Lower lobe of right lung (tissue), 2 donors: Measurements from ENCODE around the gene CRACR2A. TPM values are rescaled to one million over a fixed set of nuclear protein-coding genes. Genes with fewer than 3 reads are reported as not detected.

Source experiments
- ATAC-seq, 2 donors: fragments of 200-7000 bp; cut with Tn5 transposase; one replicate each; pipeline ENCODE4 v1.9.1; 2020 to 2022; ENCODE audit warnings: mild to moderate bottlenecking in 2 of 2, moderate library complexity in 2 of 2
- DNase-seq: peaks from one replicate; pipeline ENCODE4 v3.0.0-alpha.2; 2020
- H3K27ac ChIP-seq: fragments of 200-600 bp; one replicate; pipeline ENCODE4 v1.8.0; 2022
- H3K27me3 ChIP-seq: fragments of 200-600 bp; one replicate; pipeline ENCODE4 v1.8.0; 2022; ENCODE audit warnings: low read depth
- H3K36me3 ChIP-seq: fragments of 200-600 bp; one replicate; pipeline ENCODE4 v1.8.0; 2022; ENCODE audit warnings: mild to moderate bottlenecking
- H3K4me1 ChIP-seq: fragments of 200-600 bp; one replicate; pipeline ENCODE4 v1.8.0; 2022
- H3K4me3 ChIP-seq: fragments of 200-600 bp; one replicate; pipeline ENCODE4 v1.8.0; 2022; ENCODE audit warnings: mild to moderate bottlenecking
- H3K9me3 ChIP-seq: fragments of 200-600 bp; one replicate; pipeline ENCODE4 v1.8.0; 2022
- intact Hi-C: fragments of 100-400 bp; cut with DNase I; formaldehyde crosslinking; loops from one replicate; pipeline ENCODE4 v1.11.0; 2022
- total RNA-seq: library from RNA; stranded (reverse); fragmentation: NEBNext Ultra II Directional; extraction: Animal tissue kit (Norgen Biotek cat#: 25700); gene quantifications from one replicate; pipeline ENCODE4 v1.2.1, GENCODE V29; 2021
- TF ChIP-seq, protein P1 (sequence below): fragments of 200-600 bp; IDR thresholded peaks from one replicate; pipeline ENCODE4 v1.8.0; 2022; ENCODE audit warnings: antibody characterized with exemption, mild to moderate bottlenecking
- donor health status: DM: no; HTN: yes; CAD: no; lungs with severe emphysema.

The CRACR2A gene
- total RNA-seq, 1 donor from 2014 or later, result 7.9 TPM

DNA sequence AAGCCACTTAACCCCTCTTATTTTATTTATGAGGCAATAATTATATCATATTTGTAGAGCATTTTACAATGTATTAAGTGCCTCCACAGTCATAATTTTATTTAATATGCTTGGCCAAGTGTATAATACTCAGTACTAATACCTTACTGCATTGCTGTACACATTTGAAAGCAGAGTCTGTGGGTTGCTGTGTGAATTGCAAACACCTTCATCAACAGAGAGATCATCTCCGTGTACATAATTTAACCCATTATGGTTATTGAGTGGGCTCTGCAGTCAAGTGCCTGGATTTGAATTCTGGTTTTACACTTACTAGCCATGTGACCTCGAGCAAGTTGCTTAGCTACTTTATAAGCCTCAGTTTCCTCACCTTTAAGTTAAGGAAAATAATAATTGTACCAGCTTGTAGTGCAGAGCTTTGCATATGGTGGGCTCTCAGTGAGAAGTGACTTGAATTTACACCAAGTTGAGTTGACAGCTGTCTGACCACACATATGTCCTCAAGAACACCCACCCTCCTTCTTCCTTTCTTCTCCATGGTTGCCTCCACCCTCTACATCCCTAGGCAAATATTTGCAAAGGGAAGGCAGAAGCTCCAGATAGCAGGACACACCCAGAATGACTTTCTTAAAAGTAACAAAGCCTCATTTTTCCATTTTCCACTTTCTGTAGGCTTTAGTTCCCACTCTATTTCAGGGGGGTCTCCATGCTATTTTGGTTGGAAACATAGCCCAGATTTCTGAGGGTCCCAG lies 12.3 kb downstream of the CRACR2A start:
- intact Hi-C loops, result no loop called here
- no peak for ATAC-seq
- Histone ChIP-seq H3K9me3 (no peaks in the 10 kb centered on the region), H3K4me1 (no peaks in the 10 kb centered on the region), H3K4me3 (no peak overlapping the region), H3K36me3 (no peaks in the 10 kb centered on the region), H3K27me3 (no peaks in the 10 kb centered on the region), H3K27ac (no peak overlapping the region)
- TF ChIP-seq, protein P1, sequence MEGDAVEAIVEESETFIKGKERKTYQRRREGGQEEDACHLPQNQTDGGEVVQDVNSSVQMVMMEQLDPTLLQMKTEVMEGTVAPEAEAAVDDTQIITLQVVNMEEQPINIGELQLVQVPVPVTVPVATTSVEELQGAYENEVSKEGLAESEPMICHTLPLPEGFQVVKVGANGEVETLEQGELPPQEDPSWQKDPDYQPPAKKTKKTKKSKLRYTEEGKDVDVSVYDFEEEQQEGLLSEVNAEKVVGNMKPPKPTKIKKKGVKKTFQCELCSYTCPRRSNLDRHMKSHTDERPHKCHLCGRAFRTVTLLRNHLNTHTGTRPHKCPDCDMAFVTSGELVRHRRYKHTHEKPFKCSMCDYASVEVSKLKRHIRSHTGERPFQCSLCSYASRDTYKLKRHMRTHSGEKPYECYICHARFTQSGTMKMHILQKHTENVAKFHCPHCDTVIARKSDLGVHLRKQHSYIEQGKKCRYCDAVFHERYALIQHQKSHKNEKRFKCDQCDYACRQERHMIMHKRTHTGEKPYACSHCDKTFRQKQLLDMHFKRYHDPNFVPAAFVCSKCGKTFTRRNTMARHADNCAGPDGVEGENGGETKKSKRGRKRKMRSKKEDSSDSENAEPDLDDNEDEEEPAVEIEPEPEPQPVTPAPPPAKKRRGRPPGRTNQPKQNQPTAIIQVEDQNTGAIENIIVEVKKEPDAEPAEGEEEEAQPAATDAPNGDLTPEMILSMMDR, result no peak
- no peak for DNase-seq

DNA sequence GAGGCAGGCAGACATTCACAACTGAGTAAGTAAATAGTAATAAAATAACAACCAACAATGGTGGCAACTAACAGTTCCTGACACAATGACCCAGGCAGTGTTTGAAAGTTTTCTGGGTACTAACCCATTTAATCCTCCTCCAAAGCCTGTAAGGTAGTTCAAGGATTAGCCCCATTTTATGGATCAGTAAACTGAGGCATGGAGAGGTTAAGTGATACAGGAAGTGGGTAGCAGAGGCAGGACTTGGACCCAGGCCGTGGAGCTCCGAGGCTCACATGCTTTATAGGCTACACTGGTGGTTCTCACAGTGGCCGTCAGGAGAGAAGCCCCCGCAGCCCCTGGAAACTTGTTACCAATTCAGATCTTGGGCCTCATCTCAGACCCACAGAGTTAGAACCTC lies 17.5 kb downstream of the CRACR2A start:
- Histone ChIP-seq H3K27ac (no peak overlapping the region), H3K36me3 (no peaks in the 10 kb centered on the region), H3K4me3 (no peak overlapping the region), H3K4me1 (peaks cover 8% of the 10 kb centered on the region), H3K9me3 (no peaks in the 10 kb centered on the region), H3K27me3 (no peaks in the 10 kb centered on the region)
- no peak for DNase-seq
- ATAC-seq, result no peak
- intact Hi-C loops, result no loop called here
- TF ChIP-seq, protein P1, result no peak

DNA sequence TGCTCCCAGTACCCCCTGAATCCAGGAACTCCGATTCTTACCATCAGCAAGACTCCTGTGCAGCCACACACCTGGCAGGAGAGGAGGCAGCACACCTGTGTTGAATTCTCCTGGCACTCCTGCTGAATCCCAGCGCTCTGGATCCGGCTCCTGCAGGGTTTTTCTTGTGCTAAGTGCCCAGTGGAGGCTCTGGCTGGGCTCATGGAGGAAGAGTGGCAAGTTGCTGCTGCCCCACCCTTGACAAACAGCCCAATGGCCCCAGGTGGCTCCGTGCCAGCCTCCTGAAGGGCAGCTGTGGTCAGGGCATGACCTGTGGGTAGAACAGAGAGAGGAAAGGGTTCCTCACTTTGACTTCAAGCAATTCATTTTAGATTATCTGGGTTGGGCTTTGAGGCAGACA lies 20.0 kb downstream of the CRACR2A start:
- TF ChIP-seq, protein P1, result no peak
- Histone ChIP-seq H3K9me3 (no peaks in the 10 kb centered on the region), H3K4me1 (peaks cover 19% of the 10 kb centered on the region), H3K36me3 (no peaks in the 10 kb centered on the region), H3K27ac (no peak overlapping the region), H3K4me3 (no peak overlapping the region), H3K27me3 (no peaks in the 10 kb centered on the region)
- intact Hi-C loops, result no loop called here
- ATAC-seq (peak; percentile 7 to 42), DNase-seq (peak; percentile 64)

DNA sequence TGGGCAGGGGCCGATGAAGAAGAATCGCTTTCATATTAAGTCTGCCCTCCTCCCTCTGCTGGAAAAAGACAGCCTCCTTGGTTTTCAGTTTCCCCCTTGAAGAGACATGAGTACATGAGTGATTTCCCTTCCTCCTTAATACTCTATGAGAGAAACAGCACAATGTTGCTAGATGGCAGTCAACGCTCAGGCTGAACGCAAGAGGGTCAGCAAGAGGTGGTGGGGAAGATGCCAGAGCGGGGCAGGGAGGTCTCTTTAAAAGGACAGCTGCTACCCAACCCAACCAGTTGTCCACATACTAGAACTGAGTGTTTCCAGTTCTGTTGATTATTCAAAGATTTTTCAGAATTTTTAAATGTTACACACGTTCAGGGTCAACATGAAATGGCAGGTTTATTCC lies 22.8 kb downstream of the CRACR2A start:
- ATAC-seq, result no peak
- H3K4me1 ChIP-seq, result peaks cover 35% of the 10 kb centered on the region
- DNase-seq, result no peak
- TF ChIP-seq, protein P1, result no peak
- no peaks in the 10 kb centered on the region for H3K9me3 ChIP-seq
- intact Hi-C loops, result no loop called here
- no peaks in the 10 kb centered on the region for H3K27me3 ChIP-seq
- H3K36me3 ChIP-seq, result no peaks in the 10 kb centered on the region
- H3K27ac ChIP-seq, result no peak overlapping the region
- no peak overlapping the region for H3K4me3 ChIP-seq

DNA sequence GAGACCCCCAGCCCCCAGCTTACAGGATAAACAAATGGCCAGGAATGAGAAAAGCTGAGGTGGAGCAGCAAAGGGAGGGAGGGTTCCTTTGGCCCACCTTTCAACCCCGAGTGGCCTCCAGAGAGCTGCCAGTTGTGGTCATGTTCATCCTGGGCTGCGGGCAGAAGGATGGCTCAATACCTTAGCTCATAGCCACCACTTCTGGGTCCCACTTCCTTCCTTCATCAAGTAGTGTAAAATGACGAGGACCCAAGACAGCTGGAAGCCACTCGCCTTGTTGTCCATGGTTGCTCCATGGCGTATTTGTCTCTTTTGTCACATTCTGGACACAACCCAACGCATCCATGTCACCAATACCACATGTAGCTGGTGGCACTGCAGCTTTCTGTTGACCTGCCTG lies 24.2 kb downstream of the CRACR2A start:
- Histone ChIP-seq H3K4me1 (peaks cover 35% of the 10 kb centered on the region), H3K27ac (peak overlapping the region; percentile 6), H3K9me3 (no peaks in the 10 kb centered on the region), H3K27me3 (no peaks in the 10 kb centered on the region), H3K36me3 (no peaks in the 10 kb centered on the region), H3K4me3 (no peak overlapping the region)
- ATAC-seq (peak; percentile 69 to 79), DNase-seq (peak; percentile 62)
- TF ChIP-seq, protein P1, result no peak
- intact Hi-C loops, result no loop called here
